Astrocyte of the spinal cord (primary cell): Measurements from ENCODE around the gene JUND.

Experiments
- DNase-seq: peaks from one replicate; pipeline ENCODE4 v3.0.0; 2011; ENCODE audit warnings: low read depth, low spot score
- H3K4me3 ChIP-seq: 2 replicates; pipeline ENCODE4 v1.5.1; 2011; ENCODE audit warnings: low read depth, mild to moderate bottlenecking, low read length, moderate library complexity
- in situ Hi-C: cut with HindIII; loops from 2 replicates; pipeline ENCODE4 v1.10.0; 2017; ENCODE audit warnings: low sequenced_read_pairs
- TF ChIP-seq, protein P1 (sequence below): IDR thresholded peaks from 2 replicates; pipeline ENCODE4 v1.5.1; 2012; ENCODE audit warnings: low read depth, mild to moderate bottlenecking, low read length, inconsistent platforms

Gene JUND

DNA sequence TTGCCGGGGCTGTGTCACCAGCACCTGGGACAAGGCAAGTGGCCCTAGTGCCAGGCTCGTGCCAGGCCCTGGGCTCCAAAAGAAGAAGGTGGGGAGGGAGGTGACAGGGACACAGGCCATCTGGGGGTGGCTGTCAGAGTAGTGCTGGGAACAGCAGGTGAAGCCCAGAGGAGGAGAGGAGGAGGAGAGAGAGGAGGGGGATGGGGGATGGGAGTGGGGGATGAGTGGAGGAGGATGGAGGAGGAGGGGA lies 22.7 kb upstream of the JUND start:
- in situ Hi-C loops, result no loop called here
- no peak overlapping the region for H3K4me3 ChIP-seq
- TF ChIP-seq, protein P1, sequence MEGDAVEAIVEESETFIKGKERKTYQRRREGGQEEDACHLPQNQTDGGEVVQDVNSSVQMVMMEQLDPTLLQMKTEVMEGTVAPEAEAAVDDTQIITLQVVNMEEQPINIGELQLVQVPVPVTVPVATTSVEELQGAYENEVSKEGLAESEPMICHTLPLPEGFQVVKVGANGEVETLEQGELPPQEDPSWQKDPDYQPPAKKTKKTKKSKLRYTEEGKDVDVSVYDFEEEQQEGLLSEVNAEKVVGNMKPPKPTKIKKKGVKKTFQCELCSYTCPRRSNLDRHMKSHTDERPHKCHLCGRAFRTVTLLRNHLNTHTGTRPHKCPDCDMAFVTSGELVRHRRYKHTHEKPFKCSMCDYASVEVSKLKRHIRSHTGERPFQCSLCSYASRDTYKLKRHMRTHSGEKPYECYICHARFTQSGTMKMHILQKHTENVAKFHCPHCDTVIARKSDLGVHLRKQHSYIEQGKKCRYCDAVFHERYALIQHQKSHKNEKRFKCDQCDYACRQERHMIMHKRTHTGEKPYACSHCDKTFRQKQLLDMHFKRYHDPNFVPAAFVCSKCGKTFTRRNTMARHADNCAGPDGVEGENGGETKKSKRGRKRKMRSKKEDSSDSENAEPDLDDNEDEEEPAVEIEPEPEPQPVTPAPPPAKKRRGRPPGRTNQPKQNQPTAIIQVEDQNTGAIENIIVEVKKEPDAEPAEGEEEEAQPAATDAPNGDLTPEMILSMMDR, result no peak
- DNase-seq, result no peak

DNA sequence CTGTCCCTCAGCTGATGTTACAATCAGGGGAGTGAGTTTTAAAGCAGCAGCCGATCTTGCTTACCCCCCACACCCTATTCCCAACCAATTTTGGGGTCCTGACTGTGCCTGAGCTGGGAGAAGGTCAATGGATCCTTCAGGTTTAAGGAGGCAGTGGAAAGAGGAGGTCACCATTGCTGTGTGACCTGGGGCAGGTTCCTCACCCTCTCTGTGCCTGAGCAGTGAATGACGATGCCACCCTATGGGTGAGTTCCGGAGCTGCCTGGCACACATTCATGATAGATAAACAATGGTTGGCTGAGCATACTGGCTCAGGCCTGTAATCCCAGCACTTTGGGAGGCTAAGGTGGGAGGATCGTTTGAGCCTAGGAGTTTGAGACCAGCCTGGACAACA lies 20.3 kb upstream of the JUND start:
- TF ChIP-seq, protein P1, result no peak
- in situ Hi-C loops, result no loop called here
- no peak overlapping the region for H3K4me3 ChIP-seq
- DNase-seq, result no peak

GRCh38 chr19:18300930-18301717 lies 19.7 kb upstream of the JUND start:
- TF ChIP-seq, protein P1, result no peak
- DNase-seq, result peak; percentile 47
- H3K4me3 ChIP-seq, result no peak overlapping the region
- in situ Hi-C loops, result no loop called here

DNA sequence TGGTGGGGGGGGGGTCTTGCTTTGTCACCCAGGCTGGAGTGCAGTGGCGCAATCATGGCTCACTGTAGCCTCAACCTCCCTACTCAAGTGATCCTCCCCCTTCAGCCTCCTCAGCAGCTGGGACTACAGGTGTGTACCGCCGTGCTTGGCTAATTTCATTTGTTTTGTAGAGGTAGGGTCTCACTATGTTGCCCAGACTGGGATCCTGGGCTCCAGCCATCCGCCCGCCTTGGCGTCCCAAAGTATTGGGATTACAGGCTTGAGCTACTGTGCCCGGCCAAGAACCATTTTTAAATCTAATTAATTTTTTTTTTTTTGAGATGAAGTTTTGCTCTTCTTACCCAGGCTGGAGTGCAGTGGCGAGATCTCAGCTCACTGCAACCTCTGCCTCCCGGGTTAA lies 18.2 kb upstream of the JUND start:
- TF ChIP-seq, protein P1, result no peak
- H3K4me3 ChIP-seq, result no peak overlapping the region
- in situ Hi-C loops, result no loop called here
- no peak for DNase-seq

DNA sequence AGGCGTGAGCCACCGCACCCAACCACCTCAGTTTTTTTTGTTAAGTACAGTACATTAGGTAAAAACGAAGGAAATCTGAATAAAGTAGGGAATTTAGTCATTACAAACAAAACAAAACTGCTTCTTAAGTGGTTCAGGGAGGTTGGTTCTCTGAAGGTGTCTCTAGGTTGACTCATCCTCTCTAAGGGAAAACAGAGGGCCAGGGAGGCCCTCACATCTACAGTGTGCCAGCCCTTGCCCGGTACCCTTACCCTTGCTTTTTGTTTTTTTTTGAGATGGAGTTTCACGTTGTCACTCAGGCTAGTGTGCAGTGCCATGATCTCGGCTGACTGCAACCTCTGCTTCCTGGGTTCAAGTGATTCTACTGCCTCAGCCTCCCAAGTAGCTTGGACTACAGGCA lies 17.2 kb upstream of the JUND start:
- TF ChIP-seq, protein P1, result no peak
- H3K4me3 ChIP-seq, result no peak overlapping the region
- no peak for DNase-seq
- in situ Hi-C loops, result no loop called here

GRCh38 chr19:18297308-18297707 lies 15.9 kb upstream of the JUND start:
- DNase-seq, result no peak
- H3K4me3 ChIP-seq, result no peak overlapping the region
- TF ChIP-seq, protein P1, result no peak
- in situ Hi-C loops, result no loop called here
